KBM-7 (cell line): ENCODE data around the gene MBP.

ENCODE experiments used
- DNase-seq: peaks from one replicate; pipeline ENCODE4 v3.0.0-alpha.2; 2015
- in situ Hi-C: fragments of 300-500 bp; cut with MboI; formaldehyde crosslinking; loops from 2 replicates; pipeline ENCODE4 v1.14.3; 2020; ENCODE audit warnings: low sequenced_read_pairs, low pct_unique_long_range_greater_than_20kb, mixed read lengths

Gene MBP

DNA sequence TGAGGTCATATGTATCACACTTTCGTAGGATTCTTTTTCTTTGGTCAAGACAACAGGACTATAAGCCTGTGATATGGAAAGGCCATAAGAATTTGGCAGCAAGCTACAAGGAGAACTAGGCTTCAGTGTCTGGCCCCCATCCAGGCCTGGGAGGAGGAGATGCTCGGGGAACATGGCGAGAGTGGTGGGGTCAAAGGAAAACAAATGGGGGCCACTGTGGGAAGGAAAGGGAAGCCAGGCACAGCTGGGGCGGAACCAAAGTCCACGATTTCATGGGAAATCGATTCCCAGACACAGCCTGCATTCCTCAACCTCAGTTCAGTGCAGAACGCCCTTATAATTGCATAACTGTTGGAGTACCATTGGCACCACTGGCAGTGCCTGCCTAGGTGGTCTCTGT lies 58.2 kb downstream of the MBP start:
- in situ Hi-C loops, result no loop called here
- no peak for DNase-seq

DNA sequence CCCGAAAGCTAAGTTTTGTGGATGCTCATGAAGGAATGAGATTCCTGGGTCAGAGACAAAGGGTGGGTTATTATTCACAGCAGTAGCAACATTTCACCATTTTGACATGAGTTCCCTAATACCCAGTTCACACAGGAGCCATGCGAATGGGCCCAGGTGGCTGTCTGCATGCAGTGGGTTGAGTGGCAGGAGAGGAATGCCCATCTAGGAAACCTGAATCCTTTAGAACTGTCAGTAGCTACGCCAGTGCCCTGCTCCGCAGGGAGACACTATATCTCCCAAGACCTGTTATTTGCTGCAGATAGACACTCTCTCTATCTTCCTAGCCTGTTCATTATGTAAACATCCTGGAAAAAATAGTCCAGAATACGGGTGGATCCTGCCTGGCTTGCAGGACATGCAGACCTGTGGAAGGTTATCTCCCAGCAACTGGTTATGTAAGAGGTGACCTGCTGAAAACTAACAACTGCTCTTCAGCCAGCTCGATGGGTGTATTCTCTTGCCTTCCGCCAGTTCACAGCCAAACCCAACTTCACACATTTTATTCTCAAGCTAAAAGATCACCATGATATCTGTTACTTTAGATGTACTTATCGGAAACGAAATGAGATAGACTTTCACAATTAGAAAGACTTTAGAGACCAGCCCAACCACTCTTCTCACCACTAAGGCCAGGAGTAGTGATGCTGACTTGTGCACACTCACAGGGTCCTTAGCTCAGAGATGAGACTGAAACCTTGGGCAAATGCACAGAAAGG lies 59.1 kb downstream of the MBP start:
- in situ Hi-C loops, result no loop called here
- DNase-seq, result no peak

DNA sequence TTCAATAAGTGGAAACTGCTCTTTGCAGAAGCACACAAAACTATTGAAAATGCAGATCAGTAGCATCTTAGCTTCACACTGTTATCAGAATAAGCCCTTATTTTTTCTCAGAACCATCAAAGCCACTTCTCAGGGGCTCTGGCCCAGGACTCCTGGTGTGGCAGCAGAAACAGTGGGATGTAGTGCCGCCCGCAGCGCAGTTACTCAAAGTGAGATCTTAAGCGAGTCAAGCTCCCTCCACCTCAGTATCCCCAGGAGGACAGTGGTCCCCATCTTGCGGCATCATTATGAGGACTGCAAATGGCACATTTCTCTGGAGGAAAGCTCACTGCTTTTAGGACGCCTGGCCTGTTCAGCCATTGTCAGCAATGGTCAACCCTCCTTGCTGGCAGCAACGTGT lies 60.0 kb downstream of the MBP start:
- DNase-seq, result no peak
- in situ Hi-C loops, result no loop called here

DNA sequence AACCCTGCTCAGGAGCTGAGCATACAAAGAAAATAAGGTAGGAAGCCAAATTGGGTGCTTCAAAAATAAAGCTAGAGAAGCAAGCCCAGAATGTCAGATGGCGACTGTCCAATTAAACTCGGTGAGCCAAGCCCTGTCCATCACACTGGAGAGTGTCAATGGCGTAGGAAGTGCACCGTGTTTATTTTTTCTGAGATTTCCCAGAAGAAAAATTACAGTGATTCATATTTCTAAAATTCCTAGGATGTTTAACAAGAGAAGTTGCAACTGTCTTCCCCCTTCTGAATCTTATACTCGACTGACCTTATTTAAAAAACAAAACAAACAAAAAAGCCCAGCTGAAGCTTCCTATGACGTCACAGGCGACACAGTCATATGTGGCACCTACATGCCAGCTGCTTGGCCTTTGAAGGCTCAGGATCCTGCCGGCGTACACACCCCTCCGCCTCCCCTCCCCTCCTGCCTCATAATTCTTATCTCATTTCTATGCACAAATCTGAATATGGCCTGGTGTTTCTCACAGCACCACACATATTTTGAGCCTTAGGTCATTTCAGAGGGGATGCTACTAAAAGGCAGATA lies 60.8 kb downstream of the MBP start:
- no peak for DNase-seq
- in situ Hi-C loops, result no loop called here

- in situ Hi-C loops, result no loop called here
These were observed 61.5 kb downstream of the MBP start for GRCh38 chr18:77071061-77071460.

DNA sequence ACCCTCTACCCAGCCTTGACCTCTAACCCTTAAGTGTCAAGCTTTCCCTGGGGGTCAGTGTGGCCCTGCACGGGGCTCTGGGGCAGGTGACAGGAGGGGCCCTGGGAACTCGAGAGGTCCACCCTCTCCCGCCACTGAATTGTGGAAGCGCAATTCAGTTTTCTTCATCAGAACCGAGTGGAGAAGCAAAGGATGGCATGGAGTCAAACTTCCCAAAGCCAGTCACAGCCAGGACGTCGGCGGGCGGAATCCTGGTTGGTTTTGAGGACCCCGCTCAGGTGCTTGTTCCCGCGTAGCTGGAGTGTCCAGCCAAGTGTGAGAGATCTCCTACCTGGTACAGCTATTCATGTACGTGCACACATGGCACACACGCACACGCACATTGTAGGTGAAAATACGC lies 62.0 kb downstream of the MBP start:
- in situ Hi-C loops, result no loop called here

More at GRCh38 chr18:77071061-77071460, 61.5 kb downstream of the MBP start:
- no peak for DNase-seq

DNA sequence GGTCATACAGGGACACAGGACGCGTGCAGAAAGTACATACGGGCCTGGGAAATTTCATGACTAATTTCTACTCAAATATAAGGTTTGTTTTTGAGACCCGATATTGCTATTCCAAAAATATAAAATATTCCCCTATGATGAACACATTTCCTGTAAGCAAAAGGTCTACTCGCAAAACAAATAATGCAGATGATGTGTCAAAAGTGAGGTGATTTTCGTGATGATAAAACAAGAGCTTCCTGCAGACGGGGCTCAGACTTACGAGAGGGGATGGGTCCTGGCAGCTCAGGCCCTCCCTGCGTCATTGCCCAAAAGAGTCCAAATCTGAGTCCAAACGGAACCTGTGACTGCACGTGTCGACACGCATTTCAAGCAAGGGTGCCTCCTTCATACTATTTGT lies 62.7 kb downstream of the MBP start:
- in situ Hi-C loops, result no loop called here
- no peak for DNase-seq

More for the DNA sequence above, 62.0 kb downstream of the MBP start:
- no peak for DNase-seq

GRCh38 chr18:77069482-77069881 lies 63.1 kb downstream of the MBP start:
- in situ Hi-C loops, result no loop called here
- no peak for DNase-seq

- peak; percentile 75 for DNase-seq
- in situ Hi-C loops, result no loop called here
These were observed 64.0 kb downstream of the MBP start for GRCh38 chr18:77068321-77069312.

DNA sequence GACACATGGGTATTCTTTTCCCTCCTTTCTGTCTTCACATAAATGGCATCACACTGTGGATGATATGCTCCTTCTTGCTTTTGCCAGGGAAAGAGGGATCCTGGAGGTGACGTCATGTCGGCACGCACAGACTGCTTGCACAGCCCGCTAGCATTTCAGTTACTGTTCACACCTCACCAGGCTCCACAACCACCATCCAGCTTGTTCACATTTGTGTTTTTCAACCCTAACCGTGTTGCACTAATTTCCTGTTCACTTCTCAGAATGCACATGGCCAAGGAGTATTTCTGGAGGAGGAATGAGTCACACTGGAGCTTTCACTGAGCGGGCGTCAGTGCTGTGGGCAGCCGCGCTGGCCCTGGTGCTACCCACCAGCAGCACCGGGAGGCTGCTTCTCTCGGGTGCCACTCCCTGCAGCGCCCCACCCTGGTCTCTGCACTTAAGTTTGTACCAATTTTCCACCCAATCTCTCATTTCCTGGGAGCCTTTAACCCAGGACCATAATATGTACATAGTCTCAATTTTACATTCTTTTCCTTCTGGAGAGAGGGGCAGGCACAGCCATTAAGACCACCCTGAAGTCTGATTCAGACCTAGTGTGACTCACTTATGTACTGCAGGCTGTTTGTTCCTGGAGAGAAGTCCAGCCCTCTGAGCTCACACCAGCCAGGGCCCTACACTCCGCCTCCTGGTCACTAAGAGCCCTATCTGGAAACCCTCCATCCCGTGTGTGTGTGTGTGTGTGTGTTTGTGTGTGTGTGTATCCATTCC lies 65.1 kb downstream of the MBP start:
- in situ Hi-C loops, result no loop called here

DNA sequence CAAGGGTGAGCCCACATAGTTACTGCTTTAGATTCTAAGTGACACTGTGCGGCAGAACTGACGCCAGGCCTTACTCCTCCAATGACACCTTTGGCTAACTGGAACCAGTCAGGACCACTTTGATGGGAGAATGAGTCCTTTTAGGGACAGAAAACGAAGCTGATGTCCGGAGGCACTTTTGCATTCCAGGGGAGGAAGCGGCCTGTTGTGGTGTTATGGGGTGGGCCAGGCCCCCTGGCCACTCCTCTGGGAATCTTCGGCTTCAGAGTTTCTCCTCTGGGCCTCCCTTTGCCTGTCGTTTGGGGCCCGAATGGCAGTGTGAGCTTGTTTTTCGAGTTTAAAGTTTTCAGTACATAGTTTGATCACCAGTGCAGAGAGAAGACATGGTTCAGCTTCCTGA lies 65.9 kb downstream of the MBP start:
- in situ Hi-C loops, result no loop called here
- DNase-seq, result no peak

More for the DNA sequence above, 65.1 kb downstream of the MBP start:
- peak; percentile 85 for DNase-seq

DNA sequence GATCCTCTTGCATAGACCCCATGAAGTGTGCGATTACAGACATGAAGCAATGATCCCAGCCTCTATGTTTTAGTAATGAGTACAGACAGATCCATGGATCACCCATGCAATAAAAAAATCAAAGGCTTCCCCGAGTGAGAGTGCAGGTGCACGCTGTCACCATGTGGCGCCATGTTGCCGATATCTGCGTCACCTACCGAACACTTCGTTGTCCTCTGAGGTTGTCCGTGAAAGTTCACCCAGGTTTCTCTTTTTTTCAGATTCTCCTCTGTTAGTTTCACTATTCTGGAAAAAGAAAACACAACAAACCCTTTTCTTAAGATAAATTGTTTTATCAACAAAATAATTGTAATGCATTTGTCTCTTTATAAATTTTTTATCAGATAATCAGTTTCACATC lies 66.5 kb downstream of the MBP start:
- no peak for DNase-seq
- in situ Hi-C loops, result no loop called here

GRCh38 chr18:77065221-77065981 lies 67.2 kb downstream of the MBP start:
- in situ Hi-C loops, result no loop called here
- peak; percentile 88 for DNase-seq

GRCh38 chr18:77063260-77063659 lies 69.3 kb downstream of the MBP start:
- in situ Hi-C loops, result no loop called here
- peak; percentile 77 for DNase-seq

GRCh38 chr18:77062518-77063003 lies 70.0 kb downstream of the MBP start:
- in situ Hi-C loops, result no loop called here
- no peak for DNase-seq

- in situ Hi-C loops, result no loop called here
- peak; percentile 77 for DNase-seq
These were observed 70.6 kb downstream of the MBP start for GRCh38 chr18:77061946-77062517.

DNA sequence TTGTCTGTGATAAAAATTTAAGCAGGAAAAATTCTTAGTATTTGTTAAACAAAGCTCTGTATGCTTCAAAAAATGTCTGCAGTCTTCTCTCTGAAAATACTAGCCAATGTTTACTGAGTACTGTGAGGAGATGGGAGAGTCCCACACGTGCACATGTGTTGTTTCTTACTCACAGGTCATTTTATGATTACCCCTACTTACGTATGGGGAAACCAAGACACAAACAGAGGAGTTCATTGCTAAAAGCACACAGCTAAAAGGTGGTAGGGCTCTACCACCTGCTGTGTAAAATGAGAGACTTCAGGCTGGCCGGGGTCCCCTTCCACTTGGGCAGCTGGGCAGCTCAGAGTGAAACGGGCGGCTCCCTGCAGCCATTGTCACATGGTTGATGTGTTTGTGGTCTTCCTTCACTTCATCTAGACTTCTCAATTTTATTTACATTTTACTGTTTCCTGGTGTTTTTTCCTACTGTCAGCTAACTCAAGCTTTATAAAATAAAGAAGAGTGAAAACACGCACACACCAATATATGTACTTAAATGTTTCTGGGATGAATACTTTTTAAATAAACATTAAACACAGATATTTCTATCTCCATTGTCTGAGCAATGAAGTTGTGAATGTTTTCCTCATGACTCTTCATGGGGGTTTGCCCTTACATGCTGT lies 71.2 kb downstream of the MBP start:
- DNase-seq, result no peak
- in situ Hi-C loops, result no loop called here
